ENCODE data around the gene RASGRP2. TPM values are rescaled to one million over a fixed set of nuclear protein-coding genes. Genes with fewer than 3 reads are reported as not detected.

The RASGRP2 gene
- total RNA-seq, 1 donor from 2014 or later, result 1.8 TPM

GRCh38 chr11:64757549-64758329 lies 13.8 kb upstream of the RASGRP2 start:
- no peak for DNase-seq (ENCODE audit: low read depth in 2 of 2)

- no peak for DNase-seq (ENCODE audit: low read depth in 2 of 2)
Observed at GRCh38 chr11:64755681-64756361, 11.9 kb upstream of the RASGRP2 start.

DNA sequence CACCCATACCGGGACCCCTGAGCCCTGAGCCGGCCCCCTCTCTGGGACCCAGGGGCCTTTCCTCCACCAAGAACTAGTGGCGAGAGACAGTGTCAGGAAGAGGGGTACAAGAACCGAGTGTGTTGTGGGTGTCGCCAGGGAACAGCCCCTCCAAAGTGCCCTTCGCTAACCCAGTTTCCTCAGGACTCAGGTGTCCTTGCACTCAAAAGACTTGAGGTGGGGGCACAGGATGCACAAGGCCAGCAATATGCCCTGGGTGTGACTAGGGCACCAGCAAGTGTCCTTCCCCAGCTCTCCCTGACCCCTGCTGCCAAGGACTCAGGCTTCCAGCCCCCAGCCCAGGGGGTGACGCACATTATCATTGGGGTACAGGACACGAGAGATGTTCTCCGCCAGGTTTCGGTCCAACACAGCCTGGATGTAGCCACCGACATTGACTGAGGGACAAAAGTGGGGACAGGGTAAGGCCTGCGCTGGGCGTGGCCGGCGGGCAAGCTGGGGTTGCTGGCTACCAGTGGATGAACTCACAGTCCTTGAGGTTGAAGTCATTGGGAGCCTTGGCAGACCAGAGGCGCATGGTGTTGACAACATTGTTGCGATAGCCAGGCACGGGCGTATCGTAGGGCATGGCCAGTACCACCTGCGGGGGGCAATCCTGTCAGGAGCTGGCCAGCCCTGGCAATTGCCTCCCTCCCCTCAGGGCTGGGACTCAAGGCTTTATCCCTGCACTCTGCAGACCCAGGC lies 11.1 kb upstream of the RASGRP2 start:
- DNase-seq (ENCODE audit: low read depth in 2 of 2), result no peak

DNA sequence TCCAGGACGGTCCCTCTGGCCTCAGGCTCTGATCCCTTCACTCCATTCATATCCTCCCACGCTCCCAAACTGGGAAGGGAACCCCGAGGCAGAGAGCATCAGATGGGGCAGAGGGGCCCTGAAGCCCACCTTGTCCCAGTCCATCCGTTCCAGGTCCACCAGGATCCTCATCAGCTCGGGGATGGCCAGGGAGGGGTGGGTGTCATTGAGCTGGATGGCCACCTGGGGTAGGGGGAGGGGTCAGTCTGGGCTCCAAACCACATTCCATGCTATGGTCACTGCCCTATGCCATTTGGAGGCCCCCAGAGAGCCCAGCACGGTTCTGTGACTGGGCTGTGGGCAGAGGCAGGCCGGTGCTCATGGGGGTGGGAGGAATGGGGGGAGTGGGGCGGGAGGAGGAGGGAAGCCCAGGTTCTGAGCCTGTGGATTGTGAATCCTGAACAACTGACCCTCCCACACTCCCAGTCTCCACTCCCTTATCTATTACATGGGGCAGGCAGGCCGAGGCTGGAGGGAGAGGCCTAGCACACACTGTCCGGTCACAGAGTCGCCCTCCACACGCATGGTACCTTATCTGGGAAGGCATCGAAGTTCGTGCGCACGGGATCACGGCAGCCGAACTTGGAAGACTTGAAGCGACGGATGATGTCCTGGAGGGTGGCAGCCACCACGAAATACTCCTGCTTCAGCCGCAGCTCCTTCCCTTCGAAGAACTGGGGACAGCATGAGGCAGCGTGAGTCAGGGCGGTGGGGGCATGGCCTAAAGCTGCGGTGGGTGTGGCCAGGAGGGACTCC lies 10.4 kb upstream of the RASGRP2 start:
- DNase-seq (ENCODE audit: low read depth in 2 of 2), result no peak

DNA sequence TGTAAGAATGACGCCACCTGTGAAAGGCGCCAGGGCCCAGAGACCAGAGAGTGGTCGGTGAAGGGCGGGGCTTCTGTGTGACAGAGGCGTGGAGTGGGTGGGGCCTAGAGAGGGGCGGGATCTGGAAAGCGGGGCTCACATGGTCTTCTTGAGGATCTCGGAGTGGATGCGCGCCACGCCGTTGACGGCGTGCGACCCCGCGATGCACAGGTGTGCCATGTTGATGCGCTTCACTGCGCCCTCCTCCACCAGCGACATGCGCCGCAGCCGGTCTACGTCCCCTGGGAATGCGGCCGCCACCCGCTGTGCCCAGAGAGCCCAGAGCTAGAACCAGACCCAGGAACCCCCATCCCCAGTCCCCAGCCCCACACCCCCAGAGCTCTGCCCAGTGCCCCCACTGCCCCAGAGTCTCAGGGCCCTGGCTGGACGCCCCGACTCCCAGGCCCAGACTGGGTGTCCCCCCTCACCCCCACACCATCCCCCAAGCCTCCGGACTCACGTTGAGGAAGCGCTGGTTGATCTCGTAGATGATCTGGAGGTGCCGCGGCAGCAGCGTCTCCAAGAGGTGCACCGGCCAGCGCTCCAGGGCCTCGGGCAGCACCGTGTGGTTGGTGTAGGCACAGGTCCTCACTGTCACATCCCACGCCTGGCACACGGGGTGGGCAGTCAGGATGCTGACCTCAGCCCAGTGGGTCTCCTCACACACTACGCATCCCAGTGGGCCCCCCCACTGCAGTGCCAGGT lies 9.6 kb upstream of the RASGRP2 start:
- DNase-seq (ENCODE audit: low read depth in 2 of 2), result no peak

- DNase-seq (ENCODE audit: low read depth in 2 of 2), result no peak
Observed at GRCh38 chr11:64753019-64753379, 9.1 kb upstream of the RASGRP2 start.

DNA sequence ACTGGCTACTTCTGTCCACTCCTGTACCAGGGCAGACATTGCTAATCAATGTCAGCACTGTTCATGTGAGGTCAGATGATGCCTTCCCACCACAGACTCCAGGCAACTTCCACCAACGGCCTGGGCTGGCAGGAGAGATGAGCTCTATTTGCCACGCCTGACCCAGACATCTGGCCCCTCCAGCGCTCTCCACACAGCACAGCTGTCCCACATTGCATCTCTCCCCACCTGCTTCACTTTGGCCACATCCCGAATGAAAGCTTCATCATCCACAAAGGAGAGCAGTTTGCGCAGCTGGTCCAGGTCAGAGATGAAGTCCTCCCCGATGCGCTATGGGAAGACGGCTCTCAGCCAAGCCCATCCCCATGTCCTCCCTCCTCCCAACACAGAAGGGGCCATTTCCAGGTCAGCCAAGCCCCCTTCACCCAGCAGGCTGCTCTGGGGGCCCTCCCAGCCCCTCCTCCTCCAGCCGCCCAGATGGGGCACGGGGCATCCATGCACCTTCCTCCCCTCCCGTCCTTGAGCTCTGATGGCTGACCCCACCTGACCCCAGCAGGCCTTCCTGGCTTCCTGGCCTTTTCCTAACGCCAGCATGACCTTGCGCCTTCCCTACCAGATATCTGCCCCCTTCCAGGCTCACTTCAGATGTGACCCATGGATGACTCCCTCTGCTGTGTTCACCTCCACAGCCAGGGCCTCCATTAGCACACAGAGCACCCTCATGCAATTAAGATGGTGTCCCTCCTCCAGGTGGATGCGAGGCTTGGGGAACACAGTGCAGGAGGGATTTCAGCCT lies 8.4 kb upstream of the RASGRP2 start:
- no peak for DNase-seq (ENCODE audit: low read depth in 2 of 2)

GRCh38 chr11:64751580-64751979 lies 7.6 kb upstream of the RASGRP2 start:
- DNase-seq (ENCODE audit: low read depth in 2 of 2), result no peak

DNA sequence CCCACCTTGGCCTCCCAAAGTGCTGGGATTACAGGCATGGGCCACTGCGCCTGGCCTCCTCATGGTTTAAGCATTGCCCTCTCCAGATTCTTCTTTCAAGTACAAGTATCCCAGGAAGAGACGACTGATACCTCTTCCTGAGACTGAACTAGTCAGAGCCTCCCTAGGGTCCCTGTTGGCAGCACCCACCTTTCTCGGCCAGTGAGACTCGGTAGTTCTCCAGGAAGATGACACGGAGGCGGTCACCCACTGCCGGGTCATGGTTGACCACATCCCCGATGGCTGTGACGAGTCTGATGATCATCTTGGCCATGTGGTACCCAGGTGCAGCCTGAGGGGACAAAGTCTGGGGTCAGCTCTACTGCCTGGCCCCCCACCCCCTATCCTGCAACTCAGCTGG lies 7.2 kb upstream of the RASGRP2 start:
- no peak for DNase-seq (ENCODE audit: low read depth in 2 of 2)

DNA sequence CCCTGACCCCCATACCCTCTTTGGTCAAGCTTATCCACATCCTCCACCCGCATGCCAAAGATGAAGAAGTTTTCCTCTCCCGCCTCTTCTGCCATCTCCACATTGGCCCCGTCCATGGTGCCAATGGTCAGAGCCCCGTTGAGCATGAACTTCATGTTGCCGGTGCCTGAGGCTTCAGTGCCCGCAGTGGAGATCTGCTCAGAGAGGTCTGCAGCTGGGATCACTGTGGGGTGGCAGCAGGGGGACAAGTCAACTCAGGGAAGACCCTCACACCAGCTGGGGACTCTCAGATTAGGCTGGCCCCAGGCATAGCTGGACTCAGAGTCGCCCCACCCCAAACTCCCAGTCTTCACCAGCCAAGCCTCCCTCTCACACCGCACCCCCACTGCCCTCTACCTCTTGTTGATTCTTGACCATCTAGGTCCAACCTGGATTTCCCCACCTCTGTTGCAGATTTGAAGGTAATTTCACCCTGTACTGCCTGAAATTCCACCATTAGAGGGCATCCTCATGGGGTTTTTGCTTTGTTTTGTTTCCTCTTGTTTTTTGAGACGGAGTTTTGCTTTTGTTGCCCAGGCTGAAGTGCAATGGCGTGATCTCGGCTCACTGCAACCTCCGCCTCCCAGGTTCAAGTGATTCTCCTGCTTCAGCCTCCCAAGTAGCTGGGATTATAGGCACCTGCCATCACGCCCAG lies 6.6 kb upstream of the RASGRP2 start:
- no peak for DNase-seq (ENCODE audit: low read depth in 2 of 2)

DNA sequence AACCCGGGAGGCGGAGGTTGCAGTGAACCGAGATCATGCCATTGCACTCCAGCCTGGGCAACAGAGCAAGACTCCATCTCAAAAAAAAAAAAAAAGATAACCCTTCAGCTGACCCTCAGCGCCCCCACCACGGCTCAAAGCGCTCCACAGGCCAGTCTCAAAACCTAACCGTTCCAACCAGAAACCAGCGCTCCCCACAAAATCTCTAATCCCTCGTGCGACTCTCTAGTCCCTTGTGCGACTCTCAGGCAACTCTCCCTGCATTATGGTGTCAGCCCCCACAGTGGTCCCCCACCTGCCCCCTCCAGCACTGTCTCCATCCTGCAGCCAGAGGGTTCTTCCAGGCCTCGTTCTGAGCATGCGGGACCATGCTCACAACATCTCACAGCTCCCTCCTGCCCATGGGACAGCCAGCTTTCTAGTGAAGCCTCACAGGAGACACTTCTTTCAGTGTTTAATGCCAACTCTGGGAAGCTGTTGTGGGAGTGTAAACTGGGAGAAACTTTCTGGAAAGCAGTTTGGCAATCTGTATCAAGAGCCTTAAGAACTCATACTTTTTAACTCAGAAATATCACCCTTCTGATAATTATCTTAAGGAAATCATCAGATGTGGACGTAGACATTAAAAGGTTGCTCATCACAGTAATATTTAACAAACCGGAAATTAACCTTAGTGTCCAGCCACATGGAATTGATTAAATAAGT lies 4.2 kb upstream of the RASGRP2 start:
- DNase-seq (ENCODE audit: low read depth in 2 of 2), result no peak

DNA sequence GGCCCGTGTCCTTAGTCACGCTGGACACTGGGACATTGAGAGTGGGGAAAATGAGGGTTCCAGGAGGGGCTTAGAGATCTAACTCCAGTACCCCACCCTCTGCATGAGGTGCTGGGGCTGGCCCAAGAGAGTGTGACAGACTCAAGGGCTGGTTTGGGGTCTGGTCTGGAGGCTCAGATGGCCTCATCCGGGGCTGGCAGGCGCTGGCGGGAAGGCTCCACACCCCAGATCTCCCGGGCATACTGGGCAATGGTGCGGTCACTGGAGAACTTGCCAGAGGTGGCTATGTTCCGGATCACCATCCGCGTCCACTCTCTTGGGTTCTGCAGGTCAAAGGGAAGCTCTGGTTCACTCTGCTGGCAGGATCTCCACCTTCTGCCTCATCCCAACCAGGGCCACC lies 2.5 kb upstream of the RASGRP2 start:
- no peak for DNase-seq (ENCODE audit: low read depth in 2 of 2)

- DNase-seq (ENCODE audit: low read depth in 2 of 2), result peak; percentile 59 to 68
Observed at GRCh38 chr11:64745521-64746328, 1.8 kb upstream of the RASGRP2 start.

- DNase-seq (ENCODE audit: low read depth in 2 of 2), result peak in 1 of 2 donors; percentile 37
Observed at GRCh38 chr11:64745189-64745520, 1.2 kb upstream of the RASGRP2 start.

- no peak for DNase-seq (ENCODE audit: low read depth in 2 of 2)
Observed at GRCh38 chr11:64744544-64745188, 724 bp upstream of the RASGRP2 start.

DNA sequence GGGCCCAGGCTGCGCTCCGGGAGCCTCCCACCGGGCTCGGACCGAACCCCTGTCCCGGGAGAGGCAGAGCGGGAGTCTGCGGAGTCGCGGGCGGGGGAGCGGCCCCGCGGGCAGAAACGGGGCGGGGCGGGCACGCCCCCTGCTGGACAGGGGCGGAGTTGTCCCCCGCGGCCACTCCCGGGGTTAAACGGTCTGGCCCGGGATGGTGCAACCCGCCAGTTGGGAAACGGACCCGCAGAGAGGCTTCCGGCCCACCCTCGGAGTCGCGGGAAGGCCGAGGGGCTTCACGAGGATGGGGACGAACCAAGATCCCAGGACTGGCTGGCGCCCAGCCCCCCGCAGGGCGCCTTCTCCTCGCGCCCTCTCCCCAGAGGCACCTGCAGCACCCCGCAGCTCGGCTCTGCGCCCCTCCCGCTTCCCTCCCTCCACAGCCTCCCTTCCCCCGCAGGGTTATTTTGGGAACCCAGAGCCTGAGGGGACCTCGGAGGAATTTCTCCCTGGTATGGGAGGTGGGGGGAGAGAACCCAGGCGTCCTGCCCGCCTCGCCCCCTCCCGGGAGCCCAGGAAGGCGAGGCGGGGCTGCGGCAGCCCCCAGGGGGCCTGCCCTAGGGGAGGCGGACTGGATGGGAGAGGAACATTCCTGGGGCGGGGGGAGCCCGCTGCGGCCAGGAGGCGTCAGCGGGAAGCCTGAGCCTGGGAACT lies 902 bp downstream of the RASGRP2 start:
- peak in 1 of 2 donors; percentile 30 for DNase-seq (ENCODE audit: low read depth in 2 of 2)
